GM19395 (cell line): ENCODE data around the gene AFF3.
"Not testable (repeated sequence)": the region's sequence is repeated elsewhere in the genome, so short reads cannot be mapped to it uniquely, and the experiment has no call there.

Experiments
- ATAC-seq: cut with Tn5 transposase; IDR thresholded peaks from one replicate; pipeline ENCODE4 v1.9.1; 2021; ENCODE audit warnings: mild to moderate bottlenecking, moderate library complexity; ENCODE audit not compliant: unreplicated experiment

AFF3 gene

GRCh38 chr2:99775585-99775984, 366.8 kb downstream of the AFF3 start:
- no peak for ATAC-seq

DNA sequence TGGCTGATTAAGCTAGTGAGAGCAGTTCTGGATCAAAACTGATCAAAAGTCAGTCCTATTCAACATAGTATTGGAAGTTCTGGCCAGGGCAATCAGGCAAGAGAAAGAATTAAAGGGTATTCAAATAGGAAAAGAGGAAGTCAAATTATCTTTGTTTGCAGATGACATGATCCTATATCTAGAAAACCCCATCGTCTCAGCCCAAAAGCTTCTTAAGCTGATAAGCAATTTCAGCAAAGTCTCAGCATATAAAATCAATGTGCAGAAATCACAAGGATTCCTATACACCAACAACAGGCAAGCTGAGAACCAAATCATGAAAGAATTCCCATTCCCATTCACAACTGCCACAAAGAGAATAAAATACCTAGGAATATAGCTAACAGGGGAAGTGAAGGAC, 368.7 kb downstream of the AFF3 start:
- ATAC-seq, result not testable (repeated sequence)

- ATAC-seq, result no peak
These were observed 369.6 kb downstream of the AFF3 start for GRCh38 chr2:99772591-99773331.

DNA sequence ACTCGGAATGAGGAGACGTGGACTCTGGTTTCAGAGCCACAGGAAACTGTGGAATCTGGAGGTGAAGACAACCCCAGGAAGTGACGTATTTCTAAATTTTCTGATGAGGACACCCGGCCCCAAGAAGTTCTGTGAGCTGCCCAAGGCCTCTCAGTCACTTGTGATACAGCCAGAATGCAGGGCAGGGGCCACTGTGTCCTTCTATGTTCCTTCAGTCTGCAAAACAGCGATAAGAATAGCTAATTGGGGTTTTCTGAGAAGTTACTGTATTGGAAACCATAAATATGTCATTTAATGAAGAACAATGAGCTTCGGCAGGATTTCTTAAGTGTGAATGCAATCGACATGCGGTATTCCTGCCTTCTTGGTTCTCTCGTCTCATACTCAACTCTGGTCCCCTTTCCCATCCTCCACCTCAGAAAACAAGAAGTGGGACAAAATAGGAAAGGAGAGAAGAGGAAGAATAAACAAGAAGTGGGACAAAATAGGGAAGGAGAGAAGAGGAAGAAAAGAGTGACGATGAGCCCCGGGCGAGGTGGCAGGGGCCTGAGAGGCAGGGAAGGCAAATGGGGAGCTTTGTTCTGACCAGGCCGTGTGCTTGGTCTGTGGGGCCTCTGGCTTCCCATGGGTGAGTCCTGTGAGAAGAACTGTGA, 370.6 kb downstream of the AFF3 start:
- no peak for ATAC-seq

GRCh38 chr2:99770876-99771275, 371.5 kb downstream of the AFF3 start:
- ATAC-seq, result no peak

- no peak for ATAC-seq
These were observed 376.6 kb downstream of the AFF3 start for GRCh38 chr2:99765731-99766318.

DNA sequence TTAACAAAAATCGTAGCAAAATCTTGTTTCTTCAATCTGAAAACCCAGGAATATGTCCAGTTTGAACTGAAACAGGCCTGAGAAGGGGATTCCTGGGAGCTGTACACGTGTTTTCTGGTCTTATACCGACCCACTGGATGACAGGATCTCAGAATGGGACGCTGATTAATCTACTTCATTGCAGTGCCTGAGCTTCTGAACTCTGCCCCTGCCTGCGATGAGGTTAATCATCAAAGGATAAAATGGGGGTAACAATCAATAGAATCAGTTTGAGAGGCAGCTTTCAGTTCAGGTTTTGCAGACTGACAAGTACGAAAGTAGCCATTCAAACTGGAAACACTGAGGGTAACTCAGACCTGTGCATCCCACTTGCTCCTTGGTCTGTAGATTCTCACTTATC, 378.6 kb downstream of the AFF3 start:
- no peak for ATAC-seq

- no peak for ATAC-seq
These were observed 379.7 kb downstream of the AFF3 start for GRCh38 chr2:99762714-99763113.

GRCh38 chr2:99757611-99758114, 384.7 kb downstream of the AFF3 start:
- no peak for ATAC-seq

DNA sequence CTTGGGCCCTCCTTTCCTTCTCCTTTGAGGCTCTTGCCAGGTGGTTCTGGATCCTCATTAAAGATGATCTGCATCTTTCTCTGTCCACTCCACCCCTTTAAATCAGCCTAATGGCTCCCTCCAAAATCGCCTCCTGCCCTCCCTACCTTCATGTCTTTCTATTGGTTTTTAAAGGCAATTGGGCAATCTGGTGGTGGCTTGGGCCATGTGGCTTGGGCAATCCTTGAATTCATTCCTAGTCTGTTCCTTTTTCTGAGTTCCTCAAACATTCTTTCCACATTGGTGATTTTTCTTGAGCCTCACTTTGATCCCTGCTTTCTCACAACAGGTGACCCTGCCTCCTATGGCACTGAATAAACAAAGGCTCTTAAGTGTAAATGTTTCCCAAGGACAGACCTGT, 386.3 kb downstream of the AFF3 start:
- ATAC-seq, result no peak

- ATAC-seq, result no peak
These were observed 388.2 kb downstream of the AFF3 start for GRCh38 chr2:99754210-99754609.

DNA sequence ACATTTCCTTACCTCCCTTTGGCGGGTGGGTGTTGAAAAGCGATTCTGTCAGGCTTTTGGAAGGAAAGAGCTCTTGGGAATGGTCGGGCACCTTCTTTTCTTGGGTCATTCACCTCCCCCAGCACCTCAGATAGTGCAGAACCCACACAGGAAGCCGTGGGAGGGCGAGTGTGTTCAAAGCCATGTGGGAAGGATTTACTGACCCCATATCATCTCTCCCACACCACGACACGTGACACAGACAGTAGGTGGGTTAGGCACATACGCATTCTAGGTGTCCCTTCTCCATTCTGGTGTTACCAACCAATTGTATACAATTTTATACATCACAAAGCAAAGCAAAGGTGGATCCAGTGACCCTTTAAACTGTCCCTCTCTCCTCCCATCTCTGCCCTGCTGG, 388.9 kb downstream of the AFF3 start:
- no peak for ATAC-seq

DNA sequence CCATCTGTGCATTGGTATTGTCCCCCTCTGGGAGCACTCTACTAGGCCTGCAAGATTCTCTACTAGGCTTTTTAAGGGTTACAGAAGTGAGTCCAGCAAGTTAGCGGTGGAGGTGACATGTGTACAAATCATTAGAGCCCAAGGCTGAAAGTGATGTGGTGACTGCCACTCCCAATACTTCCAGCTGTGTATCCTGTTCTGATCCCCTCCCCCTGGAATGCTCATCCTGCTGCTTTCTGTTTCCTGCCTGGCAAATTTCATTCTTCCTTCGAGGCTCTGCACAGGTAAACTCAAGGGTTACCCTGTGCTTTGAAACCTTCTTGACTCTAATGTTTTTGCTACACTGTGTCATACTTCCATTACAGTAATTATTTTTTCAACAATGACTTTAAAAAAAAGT, 394.0 kb downstream of the AFF3 start:
- ATAC-seq, result no peak

DNA sequence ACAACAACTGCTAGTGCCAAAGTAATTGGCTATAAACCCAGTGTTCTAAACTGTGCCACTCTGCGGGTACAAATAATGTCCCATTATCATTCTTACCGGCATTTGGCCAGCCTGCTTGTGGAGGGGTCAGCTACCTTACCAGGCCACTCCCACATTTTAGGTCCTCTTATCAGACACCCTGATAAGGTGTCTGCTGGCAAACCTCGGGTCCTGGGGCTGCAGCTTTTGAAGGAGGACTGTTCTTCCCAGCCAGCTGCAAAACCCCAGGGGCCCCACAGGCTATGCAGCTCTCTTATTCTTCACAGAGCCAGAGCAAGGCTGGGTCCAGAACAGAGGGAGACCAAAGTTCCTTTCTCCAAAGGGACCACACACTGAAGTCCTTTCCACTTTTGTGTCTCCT, 394.5 kb downstream of the AFF3 start:
- ATAC-seq, result no peak

DNA sequence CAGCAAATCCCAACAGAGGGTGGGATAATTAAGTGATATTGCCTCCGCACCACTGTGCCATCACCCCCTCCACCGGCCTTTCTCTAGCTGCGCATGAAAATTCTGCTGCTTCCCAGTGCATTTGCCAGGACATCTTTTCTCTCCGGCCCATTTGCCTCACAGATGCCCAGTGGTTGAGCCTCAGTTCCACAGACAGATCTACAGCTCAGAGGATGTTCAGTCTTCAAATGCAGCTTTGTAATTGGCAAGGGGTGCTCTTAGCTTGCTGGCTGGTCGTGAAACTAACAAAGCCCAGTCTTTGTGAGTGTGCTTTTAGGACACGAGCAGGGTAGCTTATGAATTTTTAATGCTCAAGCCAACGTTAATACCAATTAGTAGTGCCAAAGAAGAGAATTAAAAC, 399.2 kb downstream of the AFF3 start:
- ATAC-seq, result no peak

- no peak for ATAC-seq
These were observed 404.9 kb downstream of the AFF3 start for GRCh38 chr2:99737537-99737936.

- ATAC-seq, result no peak
These were observed 406.6 kb downstream of the AFF3 start for GRCh38 chr2:99735753-99736152.

DNA sequence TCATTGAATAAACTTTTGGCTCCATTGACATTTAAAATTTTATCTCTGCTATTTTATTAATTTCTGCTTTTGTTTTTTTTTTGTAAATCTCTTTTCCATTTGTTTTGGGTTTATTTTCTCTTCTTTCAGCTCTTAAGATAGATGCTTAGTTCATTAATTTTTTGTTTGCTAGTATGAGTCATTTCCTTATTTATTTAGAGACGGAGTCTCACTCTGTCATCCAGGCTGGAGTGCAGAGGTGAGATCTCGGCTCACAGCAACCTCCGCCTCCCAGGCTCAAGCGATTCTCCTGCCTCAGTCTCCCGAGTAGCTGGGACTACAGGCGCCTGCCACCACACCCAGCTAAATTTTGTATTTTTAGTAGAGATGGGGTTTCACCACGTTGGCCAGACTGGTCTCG, 407.1 kb downstream of the AFF3 start:
- not testable (repeated sequence) for ATAC-seq

DNA sequence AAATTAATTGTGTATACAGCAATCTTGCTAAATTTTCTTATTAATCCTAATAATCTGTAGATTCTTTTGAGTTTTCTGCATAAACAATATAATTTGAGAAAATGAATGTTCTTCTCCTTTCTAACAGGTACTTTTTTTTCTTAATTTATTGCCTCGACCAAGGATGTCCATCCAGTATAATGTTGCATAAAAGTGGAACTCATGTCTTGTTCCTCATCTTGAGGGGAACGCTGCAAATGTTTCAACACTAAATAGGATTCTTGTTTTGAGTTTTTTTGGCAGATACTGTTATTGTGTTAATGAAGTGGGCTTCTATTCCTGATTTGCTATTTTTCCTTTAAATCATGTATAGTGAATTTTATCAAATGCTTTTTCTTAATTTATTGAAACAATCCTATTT, 408.2 kb downstream of the AFF3 start:
- ATAC-seq, result no peak

DNA sequence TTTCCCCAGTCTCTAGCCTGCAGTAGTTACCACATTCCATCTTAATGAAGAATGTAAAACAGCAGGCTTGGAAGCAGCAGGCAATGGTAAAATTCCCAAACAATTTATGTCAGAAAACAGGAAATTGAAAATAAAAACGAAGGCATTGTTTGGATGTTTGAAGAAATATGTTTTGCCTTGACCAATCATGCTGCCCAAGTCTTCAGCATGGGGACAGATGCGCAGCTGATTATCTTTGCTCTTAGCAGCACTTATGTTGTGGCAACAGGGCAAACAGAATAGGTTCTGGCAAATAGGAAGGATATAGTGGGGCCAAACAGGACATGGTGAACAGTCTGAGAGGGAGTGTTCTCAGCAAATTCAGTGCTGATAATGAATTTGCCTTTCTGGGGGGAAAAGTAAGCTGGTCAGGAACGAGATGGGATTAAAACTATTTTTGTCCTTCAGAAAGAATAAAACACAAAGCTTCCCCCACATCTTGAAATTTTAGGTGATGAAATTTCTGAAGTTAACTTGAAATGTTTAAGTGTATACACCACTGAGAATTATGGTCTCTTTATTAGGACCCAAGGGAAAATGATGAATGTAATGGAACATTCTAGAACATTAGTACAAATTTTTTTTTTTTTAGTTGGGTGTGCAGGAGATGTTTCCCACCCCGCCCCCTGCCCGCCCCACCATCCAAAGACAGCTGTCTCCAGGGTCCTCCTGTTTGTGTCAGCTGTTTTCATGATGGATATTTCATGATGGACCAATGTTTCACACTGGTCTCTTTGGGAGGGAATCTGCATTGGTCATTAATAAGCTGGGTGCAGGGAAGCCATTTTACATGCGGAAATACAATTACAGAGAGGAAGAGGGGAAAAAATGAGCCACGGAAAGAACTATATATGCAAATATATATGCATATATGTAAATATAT, 413.0 kb downstream of the AFF3 start:
- no peak for ATAC-seq

GRCh38 chr2:99728166-99728565, 414.2 kb downstream of the AFF3 start:
- ATAC-seq, result no peak
